Ovary (tissue), 3 donors: ENCODE measurements around the gene GLDN.

Source experiments
- EP300 ChIP-seq: sonication (generic); formaldehyde crosslinking; IDR thresholded peaks from one replicate; pipeline ENCODE4 v1.6.1; 2017; ENCODE audit warnings: antibody characterized with exemption
- TF ChIP-seq, protein P1 (sequence below), 3 donors: fragments of 450-650 bp in 2 of 3; fragments of 200-600 bp in 1 of 3; IDR thresholded peaks; one replicate each; pipeline versions ENCODE4 v1.5.1 to v1.8.0; 2016 to 2022; ENCODE audit warnings: antibody characterized with exemption in 3 of 3, mild to moderate bottlenecking in 1 of 3
- donor health status: DM: no; HTN: no; CAD: no.

DNA sequence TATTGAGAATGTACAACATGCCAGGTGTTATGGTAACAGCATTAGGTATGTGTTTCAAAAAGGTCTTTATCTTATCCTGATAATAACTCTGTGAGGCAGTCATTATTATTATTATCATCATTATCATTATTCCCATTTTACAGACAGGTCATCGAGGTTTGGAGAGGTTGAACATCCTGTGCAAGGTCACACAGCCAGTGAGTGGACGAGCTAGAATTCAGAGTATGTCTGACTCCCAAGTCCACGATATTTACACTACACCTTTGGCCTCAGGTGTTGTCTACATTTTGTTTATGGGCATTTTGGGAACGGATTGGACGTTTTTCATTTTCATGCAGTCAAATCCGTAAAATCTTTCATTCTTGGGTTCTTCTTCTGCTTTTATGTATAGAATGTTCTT is 24.0 kb downstream of the GLDN start:
- TF ChIP-seq, protein P1, sequence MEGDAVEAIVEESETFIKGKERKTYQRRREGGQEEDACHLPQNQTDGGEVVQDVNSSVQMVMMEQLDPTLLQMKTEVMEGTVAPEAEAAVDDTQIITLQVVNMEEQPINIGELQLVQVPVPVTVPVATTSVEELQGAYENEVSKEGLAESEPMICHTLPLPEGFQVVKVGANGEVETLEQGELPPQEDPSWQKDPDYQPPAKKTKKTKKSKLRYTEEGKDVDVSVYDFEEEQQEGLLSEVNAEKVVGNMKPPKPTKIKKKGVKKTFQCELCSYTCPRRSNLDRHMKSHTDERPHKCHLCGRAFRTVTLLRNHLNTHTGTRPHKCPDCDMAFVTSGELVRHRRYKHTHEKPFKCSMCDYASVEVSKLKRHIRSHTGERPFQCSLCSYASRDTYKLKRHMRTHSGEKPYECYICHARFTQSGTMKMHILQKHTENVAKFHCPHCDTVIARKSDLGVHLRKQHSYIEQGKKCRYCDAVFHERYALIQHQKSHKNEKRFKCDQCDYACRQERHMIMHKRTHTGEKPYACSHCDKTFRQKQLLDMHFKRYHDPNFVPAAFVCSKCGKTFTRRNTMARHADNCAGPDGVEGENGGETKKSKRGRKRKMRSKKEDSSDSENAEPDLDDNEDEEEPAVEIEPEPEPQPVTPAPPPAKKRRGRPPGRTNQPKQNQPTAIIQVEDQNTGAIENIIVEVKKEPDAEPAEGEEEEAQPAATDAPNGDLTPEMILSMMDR (IDR thresholded peaks at IDR 0.05), result no peak
- TF ChIP-seq EP300, result no peak
